ENCODE results near the gene TMEM270. TPM values are rescaled to one million over a fixed set of nuclear protein-coding genes. Genes with fewer than 3 reads are reported as not detected.
"Not testable (repeated sequence)": the region's sequence is repeated elsewhere in the genome, so short reads cannot be mapped to it uniquely, and the experiment has no call there.

Gene TMEM270, protein sequence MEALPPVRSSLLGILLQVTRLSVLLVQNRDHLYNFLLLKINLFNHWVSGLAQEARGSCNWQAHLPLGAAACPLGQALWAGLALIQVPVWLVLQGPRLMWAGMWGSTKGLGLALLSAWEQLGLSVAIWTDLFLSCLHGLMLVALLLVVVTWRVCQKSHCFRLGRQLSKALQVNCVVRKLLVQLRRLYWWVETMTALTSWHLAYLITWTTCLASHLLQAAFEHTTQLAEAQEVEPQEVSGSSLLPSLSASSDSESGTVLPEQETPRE
- polyA plus RNA-seq (ENCODE audit: insufficient read length in 4 of 4), result not detected

GRCh38 chr7:73860859-73861258 lies at the start of gene TMEM270:
Gene TMEM270, plus strand, starts transcription at chr7:73861159. Its CDS starts 36 bp downstream, at chr7:73861195.
- DNase-seq (ENCODE audit: low read depth in 4 of 4, low spot score in 2 of 4), result no peak

- no peak for DNase-seq (ENCODE audit: low read depth in 4 of 4, low spot score in 2 of 4)
Measured at GRCh38 chr7:73811760-73812168, 49.2 kb upstream of the TMEM270 start.

GRCh38 chr7:73812996-73813395 lies 48.0 kb upstream of the TMEM270 start:
- DNase-seq (ENCODE audit: low read depth in 4 of 4, low spot score in 2 of 4), result no peak

DNA sequence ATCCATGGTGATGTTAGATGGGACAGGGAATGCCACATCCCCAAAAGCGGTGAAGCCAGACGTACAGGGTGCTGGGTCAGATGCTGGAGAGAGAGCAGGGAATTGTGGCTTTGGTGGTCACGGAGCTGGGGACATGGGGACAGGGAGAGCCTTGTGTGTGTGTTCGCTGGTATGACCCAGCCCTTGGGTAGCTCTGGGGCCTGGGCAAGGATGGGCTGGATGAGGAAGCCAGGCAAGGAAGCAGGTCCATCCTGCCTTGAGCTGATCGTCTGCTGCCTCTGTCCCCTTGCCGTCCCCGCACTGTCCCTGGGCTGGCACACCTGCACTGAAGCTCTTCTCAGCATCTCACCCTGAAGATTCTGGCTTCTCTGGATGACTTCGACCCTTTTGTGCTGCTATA lies 45.5 kb upstream of the TMEM270 start:
- DNase-seq (ENCODE audit: low read depth in 4 of 4, low spot score in 2 of 4), result no peak

- DNase-seq (ENCODE audit: low read depth in 4 of 4, low spot score in 2 of 4), result no peak
Measured at GRCh38 chr7:73817121-73817520, 43.8 kb upstream of the TMEM270 start.

DNA sequence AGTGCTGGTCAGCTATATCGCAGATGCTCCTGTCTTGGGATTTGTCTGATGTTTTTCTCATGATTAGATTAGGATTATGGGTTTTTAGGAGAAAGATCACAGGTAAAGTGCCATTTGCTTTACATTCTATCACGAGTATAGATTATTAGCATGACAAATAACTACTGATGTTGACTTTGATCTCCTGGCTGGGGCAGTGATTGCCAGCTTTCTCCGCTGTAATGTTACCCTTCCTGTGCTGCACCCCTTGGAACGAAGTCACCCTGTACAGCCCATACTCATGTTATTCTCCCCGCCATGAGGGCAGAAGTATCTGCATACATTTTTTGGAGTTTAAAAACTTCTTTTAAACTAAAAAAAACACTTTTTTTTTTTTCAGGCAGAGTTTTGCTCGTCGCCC lies 40.9 kb upstream of the TMEM270 start:
- no peak for DNase-seq (ENCODE audit: low read depth in 4 of 4, low spot score in 2 of 4)

GRCh38 chr7:73821597-73822285 lies 39.2 kb upstream of the TMEM270 start:
- not testable (repeated sequence) for DNase-seq (ENCODE audit: low read depth in 4 of 4, low spot score in 2 of 4)

DNA sequence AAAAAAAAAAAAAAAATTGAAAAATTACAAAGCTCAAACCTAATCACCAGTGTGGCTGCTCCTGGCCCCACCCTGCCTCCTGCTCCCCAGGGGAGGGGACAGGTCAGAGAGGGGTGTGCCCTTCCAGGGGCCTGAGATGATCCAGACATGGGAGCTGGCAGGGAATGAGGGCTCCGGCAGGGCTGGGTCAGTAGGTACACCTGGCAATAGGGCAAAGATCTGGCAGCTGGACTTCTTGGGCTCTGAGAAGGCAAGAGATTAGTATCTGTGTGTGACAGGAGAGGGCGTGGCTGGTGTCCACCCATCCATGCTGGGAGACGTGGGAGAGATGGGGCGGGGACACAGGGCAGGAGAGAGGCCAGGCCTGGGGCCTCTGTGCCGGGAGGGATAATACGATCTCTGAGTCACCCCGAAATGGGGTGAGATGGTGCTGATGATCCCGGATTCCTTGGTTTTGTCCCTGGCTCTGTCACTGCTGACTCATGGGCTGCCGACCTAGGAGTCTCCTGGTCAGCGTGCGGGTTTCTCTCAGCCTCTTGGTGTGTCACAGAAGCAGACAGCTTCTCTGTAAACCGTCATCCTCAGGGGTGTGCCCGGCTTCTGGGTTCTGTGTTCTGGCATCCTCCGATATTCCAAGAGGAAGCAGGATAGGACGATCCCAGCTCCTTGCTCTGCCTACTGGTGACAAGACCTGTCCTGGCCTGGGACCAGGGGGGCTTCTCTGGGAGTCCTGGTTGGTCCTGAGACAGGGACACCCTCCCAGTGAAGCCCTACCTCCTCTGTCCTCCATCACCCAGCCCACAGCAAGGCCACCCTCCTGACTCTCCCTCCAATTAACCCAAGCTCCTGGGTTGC lies 38.4 kb upstream of the TMEM270 start:
- no peak for DNase-seq (ENCODE audit: low read depth in 4 of 4, low spot score in 2 of 4)

GRCh38 chr7:73823257-73823656 lies 37.7 kb upstream of the TMEM270 start:
- no peak for DNase-seq (ENCODE audit: low read depth in 4 of 4, low spot score in 2 of 4)

DNA sequence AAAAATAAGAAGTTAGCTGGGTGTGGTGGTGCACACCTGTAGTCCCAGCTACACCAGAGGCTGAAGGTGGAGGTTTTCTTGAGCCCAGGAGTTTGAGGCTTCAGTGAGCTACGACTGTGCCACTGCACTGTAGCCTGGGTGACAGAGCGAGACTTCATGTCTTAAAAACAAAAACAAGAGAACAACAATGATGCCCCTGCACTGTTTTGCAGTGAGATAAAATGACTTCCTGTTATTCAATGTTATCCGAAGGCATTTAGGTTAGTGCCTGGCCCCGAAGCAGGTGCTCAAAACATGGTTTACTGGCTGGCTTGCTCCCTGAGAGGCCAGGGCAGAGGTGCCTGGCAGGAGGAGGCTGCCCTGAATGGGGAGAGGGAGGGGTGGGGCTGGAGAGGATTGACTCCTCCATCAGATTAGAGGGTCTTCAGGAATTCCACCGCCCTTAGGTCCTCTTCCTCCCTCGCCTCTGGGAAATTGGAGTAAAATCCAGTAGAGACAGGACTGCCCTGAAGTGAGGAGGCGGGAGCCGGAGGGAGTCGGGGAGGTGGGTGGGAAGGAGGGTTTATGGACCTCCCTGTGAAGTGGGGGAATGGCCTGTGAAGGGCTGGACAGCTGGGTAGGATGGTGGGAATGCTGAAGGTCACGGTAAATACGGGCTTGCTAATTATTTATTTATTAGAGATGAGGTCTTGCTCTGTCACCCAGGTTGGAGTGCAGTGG lies 36.9 kb upstream of the TMEM270 start:
- DNase-seq (ENCODE audit: low read depth in 4 of 4, low spot score in 2 of 4), result no peak

DNA sequence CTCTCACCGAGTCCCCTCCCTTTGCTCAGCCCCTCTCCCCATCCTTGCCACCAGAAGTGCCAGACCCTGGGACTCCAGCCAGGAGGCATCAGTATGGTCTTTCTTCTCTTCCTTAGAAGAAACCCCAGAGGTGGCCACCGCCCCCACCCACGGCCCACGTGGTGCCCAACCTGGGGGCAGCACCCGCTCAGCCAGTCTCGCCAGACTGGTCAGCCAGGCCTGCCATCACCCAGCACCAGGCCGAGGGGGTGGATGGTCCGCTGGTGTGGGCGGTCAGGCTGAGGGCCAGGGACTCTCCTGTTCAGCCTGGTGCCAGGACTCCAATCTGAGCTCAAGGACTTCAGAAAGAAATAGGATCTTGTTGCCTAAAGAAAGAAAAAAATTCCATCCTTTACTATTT lies 36.0 kb upstream of the TMEM270 start:
- DNase-seq (ENCODE audit: low read depth in 4 of 4, low spot score in 2 of 4), result no peak

- no peak for DNase-seq (ENCODE audit: low read depth in 4 of 4, low spot score in 2 of 4)
Measured at GRCh38 chr7:73827567-73828106, 33.3 kb upstream of the TMEM270 start.

DNA sequence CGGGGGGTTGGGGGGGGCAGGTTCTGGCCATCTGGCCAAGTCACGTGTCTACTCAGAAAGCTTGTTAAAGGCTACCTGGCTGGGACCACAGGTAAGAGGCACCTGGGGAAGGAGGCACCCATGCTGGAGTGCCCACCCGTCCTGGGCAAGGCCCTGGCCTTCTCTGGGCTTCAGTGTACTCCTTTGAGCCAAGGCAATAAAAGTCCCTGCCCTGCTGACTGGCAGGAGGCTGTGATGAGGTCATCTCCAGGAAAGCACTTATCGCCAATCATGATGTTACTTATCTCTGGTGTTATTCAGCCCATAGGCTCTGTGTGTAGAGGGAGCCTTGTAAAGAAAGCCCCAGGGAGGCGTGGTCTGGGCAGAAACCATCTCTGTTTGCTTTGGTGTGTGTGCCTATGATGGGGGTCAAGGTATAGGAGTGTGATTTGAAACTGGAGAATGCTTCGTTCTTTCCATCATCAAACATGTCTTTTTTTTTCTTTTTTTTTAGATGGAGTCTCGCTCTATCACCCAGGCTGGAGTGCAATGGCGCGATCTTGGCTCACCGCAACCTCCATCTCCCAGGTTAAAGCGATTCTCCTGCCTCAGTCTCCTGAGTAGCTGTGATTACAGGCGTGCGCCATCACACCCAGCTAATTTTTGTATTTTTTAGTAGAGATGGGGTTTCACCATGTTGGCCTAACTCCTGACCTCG lies 32.7 kb upstream of the TMEM270 start:
- no peak for DNase-seq (ENCODE audit: low read depth in 4 of 4, low spot score in 2 of 4)

- DNase-seq (ENCODE audit: low read depth in 4 of 4, low spot score in 2 of 4), result no peak
Measured at GRCh38 chr7:73828972-73829371, 32.0 kb upstream of the TMEM270 start.

DNA sequence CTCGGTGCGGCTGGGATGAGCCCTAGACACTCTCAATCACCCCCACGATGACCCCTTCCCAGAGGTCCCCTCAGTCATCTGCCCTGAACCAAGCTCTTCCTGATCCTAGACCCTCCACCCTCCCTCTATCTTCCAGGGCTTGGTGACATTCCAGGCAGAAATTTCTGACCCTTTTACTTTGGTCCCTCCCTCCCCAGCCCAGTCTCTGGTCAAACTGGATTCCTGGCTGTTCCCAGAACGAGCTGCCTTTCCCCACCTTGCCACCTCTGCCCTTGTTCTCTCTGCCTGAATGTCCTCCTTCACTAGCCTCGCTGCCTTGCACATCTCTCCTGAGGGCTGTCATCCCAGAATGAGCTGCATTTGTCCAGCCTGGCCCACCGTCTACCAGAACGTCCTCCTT lies 31.5 kb upstream of the TMEM270 start:
- no peak for DNase-seq (ENCODE audit: low read depth in 4 of 4, low spot score in 2 of 4)

- DNase-seq (ENCODE audit: low read depth in 4 of 4, low spot score in 2 of 4), result no peak
Measured at GRCh38 chr7:73829921-73830680, 30.9 kb upstream of the TMEM270 start.

GRCh38 chr7:73830681-73831583 lies 30.0 kb upstream of the TMEM270 start, which contains the start of gene CLDN4:
Gene CLDN4, plus strand, starts transcription at chr7:73830996. Its CDS starts 206 bp downstream, at chr7:73831202.
- DNase-seq (ENCODE audit: low read depth in 4 of 4, low spot score in 2 of 4), result no peak

DNA sequence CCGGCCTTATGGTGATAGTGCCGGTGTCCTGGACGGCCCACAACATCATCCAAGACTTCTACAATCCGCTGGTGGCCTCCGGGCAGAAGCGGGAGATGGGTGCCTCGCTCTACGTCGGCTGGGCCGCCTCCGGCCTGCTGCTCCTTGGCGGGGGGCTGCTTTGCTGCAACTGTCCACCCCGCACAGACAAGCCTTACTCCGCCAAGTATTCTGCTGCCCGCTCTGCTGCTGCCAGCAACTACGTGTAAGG lies 29.4 kb upstream of the TMEM270 start:
- no peak for DNase-seq (ENCODE audit: low read depth in 4 of 4, low spot score in 2 of 4)
